ENCODE measurements around the gene CASP8AP2. TPM values are rescaled to one million over a fixed set of nuclear protein-coding genes. Genes with fewer than 3 reads are reported as not detected.

Gene CASP8AP2
- total RNA-seq, 1 experiment from 2014 or later = 24.3 TPM

DNA sequence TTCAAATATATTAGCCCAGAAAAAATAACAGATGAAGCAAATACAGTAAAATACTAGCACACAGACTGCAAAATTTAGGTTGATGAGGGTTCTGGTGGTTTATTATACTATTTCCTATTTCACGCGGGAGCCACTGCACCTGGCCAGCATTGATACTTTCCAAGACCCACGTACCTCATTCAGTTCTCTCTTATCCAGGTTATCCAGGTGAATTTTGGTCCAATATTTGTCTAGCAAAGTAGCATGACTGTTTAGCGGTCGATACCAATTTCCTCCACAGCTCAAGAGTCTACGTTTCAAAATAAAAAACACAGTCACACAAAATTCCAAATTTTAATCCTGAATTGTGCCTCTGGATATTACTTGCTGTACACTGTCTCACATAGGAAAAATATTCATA, 44.8 kb upstream of the CASP8AP2 start:
- TF ChIP-seq CTCF (IDR thresholded peaks at IDR 0.05; ENCODE audit: unreplicated experiment) = no peak
- no peak for DNase-seq
- intact Hi-C loops (cut with micrococcal nuclease; ENCODE audit: unreplicated experiment) = no loop called here
- Mint-ChIP-seq H3K36me3 (ENCODE audit: insufficient read depth, unreplicated experiment) (peaks cover 25% of the 10 kb centered on the region), H3K27me3 (ENCODE audit: unreplicated experiment) (no peaks in the 10 kb centered on the region), H3K4me1 (ENCODE audit: low read depth, unreplicated experiment) (no peaks in the 10 kb centered on the region), H3K9me3 (ENCODE audit: low read depth, unreplicated experiment) (no peaks in the 10 kb centered on the region), H3K4me3 (ENCODE audit: low read depth, unreplicated experiment) (no peak overlapping the region), H3K27ac (ENCODE audit: unreplicated experiment) (no peak overlapping the region)
- no TSS peak for BruUV-seq (replicated peaks)
- CTCF ChIA-PET = no interaction called here

GRCh38 chr6:89786970-89787369, 42.7 kb upstream of the CASP8AP2 start:
- no TSS peak for BruUV-seq (replicated peaks)
- no peak for TF ChIP-seq CTCF (IDR thresholded peaks at IDR 0.05; ENCODE audit: unreplicated experiment)
- H3K4me3 Mint-ChIP-seq (ENCODE audit: low read depth, unreplicated experiment) = no peak overlapping the region
- no peaks in the 10 kb centered on the region for H3K27me3 Mint-ChIP-seq (ENCODE audit: unreplicated experiment)
- H3K36me3 Mint-ChIP-seq (ENCODE audit: insufficient read depth, unreplicated experiment) = peaks cover 25% of the 10 kb centered on the region
- DNase-seq = no peak
- intact Hi-C loops (cut with micrococcal nuclease; ENCODE audit: unreplicated experiment) = no loop called here
- no peaks in the 10 kb centered on the region for H3K4me1 Mint-ChIP-seq (ENCODE audit: low read depth, unreplicated experiment)
- CTCF ChIA-PET = interaction anchor here (0.7 kb wide), 1 partner anchor 418 kb away, joined by 4 read pairs; no protein-coding TSS in a partner anchor
- no peak overlapping the region for H3K27ac Mint-ChIP-seq (ENCODE audit: unreplicated experiment)
- no peaks in the 10 kb centered on the region for H3K9me3 Mint-ChIP-seq (ENCODE audit: low read depth, unreplicated experiment)

DNA sequence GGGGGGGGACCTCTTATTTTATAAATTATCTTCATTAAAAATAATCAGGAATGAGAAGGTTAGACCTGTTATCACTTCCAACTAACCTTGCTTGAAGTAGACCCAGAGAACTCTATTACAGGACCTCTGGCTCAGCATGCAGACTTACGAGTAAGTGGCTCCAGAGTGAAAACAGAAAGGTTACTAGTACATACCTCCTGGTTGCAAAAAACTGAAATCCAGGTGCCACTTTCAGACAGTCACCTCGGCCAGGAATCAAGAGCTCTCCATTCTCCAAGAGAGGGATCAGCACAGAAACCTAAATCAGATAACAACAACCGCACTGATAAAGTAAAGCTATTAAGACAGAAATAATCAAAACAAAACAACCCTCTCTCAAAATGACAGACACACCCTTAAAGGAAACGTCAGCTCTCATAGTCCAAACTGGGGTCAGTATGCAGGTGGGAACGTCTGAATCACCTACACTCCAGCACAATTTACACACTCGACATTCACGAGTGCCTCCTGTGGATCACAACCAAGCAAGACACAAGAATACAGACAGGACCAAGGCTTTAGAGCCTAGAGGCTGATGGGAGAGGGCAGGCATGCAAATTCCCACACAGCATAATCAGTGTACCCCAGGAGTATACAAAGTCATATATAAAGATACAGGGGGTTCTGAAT, 41.9 kb upstream of the CASP8AP2 start:
- BruUV-seq (replicated peaks) = no TSS peak
- Mint-ChIP-seq H3K4me1 (ENCODE audit: low read depth, unreplicated experiment) (peaks cover 1% of the 10 kb centered on the region), H3K27ac (ENCODE audit: unreplicated experiment) (no peak overlapping the region), H3K36me3 (ENCODE audit: insufficient read depth, unreplicated experiment) (peaks cover 25% of the 10 kb centered on the region), H3K27me3 (ENCODE audit: unreplicated experiment) (no peaks in the 10 kb centered on the region), H3K9me3 (ENCODE audit: low read depth, unreplicated experiment) (no peaks in the 10 kb centered on the region), H3K4me3 (ENCODE audit: low read depth, unreplicated experiment) (no peak overlapping the region)
- intact Hi-C loops (cut with micrococcal nuclease; ENCODE audit: unreplicated experiment) = no loop called here
- DNase-seq = no peak
- CTCF ChIA-PET = no interaction called here
- TF ChIP-seq CTCF (IDR thresholded peaks at IDR 0.05; ENCODE audit: unreplicated experiment) = no peak

DNA sequence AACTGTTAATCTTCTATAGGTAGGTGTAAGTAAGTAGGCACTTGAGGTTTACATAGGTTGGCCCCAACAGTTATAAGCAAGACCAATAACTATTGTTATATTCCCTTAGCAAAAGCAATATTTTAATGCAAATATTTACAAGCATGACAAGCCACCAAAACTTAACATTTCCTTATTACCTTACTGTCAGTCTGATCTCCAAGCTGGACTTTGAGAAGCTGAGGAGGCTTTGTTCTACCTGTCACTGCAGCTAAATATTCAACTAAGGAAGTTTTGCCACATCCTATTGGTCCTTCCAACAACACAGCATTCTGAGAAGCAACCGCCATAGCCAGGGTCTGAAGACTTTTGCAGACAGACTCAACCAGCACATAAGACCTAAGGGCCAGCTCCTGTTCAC, 39.7 kb upstream of the CASP8AP2 start:
- no peak for DNase-seq
- H3K27me3 Mint-ChIP-seq (ENCODE audit: unreplicated experiment) = no peaks in the 10 kb centered on the region
- no peak overlapping the region for H3K4me3 Mint-ChIP-seq (ENCODE audit: low read depth, unreplicated experiment)
- H3K27ac Mint-ChIP-seq (ENCODE audit: unreplicated experiment) = no peak overlapping the region
- BruUV-seq (replicated peaks) = no TSS peak
- peaks cover 7% of the 10 kb centered on the region for H3K4me1 Mint-ChIP-seq (ENCODE audit: low read depth, unreplicated experiment)
- intact Hi-C loops (cut with micrococcal nuclease; ENCODE audit: unreplicated experiment) = no loop called here
- CTCF ChIA-PET = no interaction called here
- no peaks in the 10 kb centered on the region for H3K9me3 Mint-ChIP-seq (ENCODE audit: low read depth, unreplicated experiment)
- no peak for TF ChIP-seq CTCF (IDR thresholded peaks at IDR 0.05; ENCODE audit: unreplicated experiment)
- peaks cover 30% of the 10 kb centered on the region for H3K36me3 Mint-ChIP-seq (ENCODE audit: insufficient read depth, unreplicated experiment)

All from Calu3 (cell line).